Naive thymus-derived CD8-positive, alpha-beta T cell (primary cell): ENCODE results near the gene PAN3. TPM values are rescaled to one million over a fixed set of nuclear protein-coding genes. Genes with fewer than 3 reads are reported as not detected.

Experiments
- ATAC-seq, 2 donors: fragments of 150-1000 bp; cut with Tn5 transposase in 1 of 2; sonication (Bioruptor Pico), chemical (Tn5 transposase) in 1 of 2; 1 replicate in 1 of 2; 2 replicates in 1 of 2; pipeline ENCODE4 v1.10.0; 2021; ENCODE audit warnings: mild to moderate bottlenecking in 2 of 2, moderate library complexity in 2 of 2
- POLR2A ChIA-PET: fragments of 350-600 bp; sonication (Branson Sonifier 250); formaldehyde crosslinking; loops from one replicate; lab custom pipeline; 2021; ENCODE audit warnings: antibody characterized with exemption; lab: Charles Lee
- DNase-seq, 10 donors: peaks; one replicate each; pipeline versions ENCODE4 v3.0.0 to v3.0.0-alpha.2; 2020 to 2022
- H3K27ac Mint-ChIP-seq, 10 donors: one replicate each; pipeline ENCODE4 v1.8.0; 2020 to 2022; ENCODE audit warnings: mild to moderate bottlenecking in 10 of 10, mixed read lengths in 10 of 10, moderate library complexity in 4 of 10, inconsistent platforms in 1 of 10
- H3K27me3 Mint-ChIP-seq, 5 donors: one replicate each; pipeline ENCODE4 v1.8.0; 2021 to 2022; ENCODE audit warnings: mixed read lengths in 5 of 5
- H3K36me3 Mint-ChIP-seq, 3 donors: one replicate each; pipeline ENCODE4 v1.8.0; 2020 to 2022; ENCODE audit warnings: mixed read lengths in 3 of 3, mild to moderate bottlenecking in 2 of 3, inconsistent platforms in 1 of 3
- H3K4me1 Mint-ChIP-seq, 4 donors: one replicate each; pipeline ENCODE4 v1.8.0; 2021 to 2022; ENCODE audit warnings: mixed read lengths in 4 of 4
- H3K4me3 Mint-ChIP-seq, 10 donors: one replicate each; pipeline ENCODE4 v1.8.0; 2020 to 2022; ENCODE audit warnings: mild to moderate bottlenecking in 10 of 10, mixed read lengths in 10 of 10, moderate library complexity in 6 of 10, inconsistent platforms in 1 of 10
- H3K9me3 Mint-ChIP-seq, 9 donors: one replicate each; pipeline ENCODE4 v1.8.0; 2020 to 2022; ENCODE audit warnings: mixed read lengths in 9 of 9, mild to moderate bottlenecking in 3 of 9, inconsistent platforms in 1 of 9, moderate library complexity in 1 of 9
- polyA plus RNA-seq, 3 donors: library from polyadenylated mRNA; unstranded; fragments of 300-500 nt; fragmentation: Illumina TruSeq; gene quantifications; one replicate each; pipeline ENCODE4 v1.2.3, GENCODE V29; 2021
- total RNA-seq, 8 experiments: library from RNA in 2 of 8; stranded (reverse) in 2 of 8; gene quantifications; one replicate each; pipeline ENCODE4 v1.2.3 and lab custom pipeline; 2021 to 2026

Gene PAN3
- total and polyA plus RNA-seq, 5 experiments from 2014 or later, result 2.8 to 76.1 (median 4.8) TPM

GRCh38 chr13:28116736-28117135, 21.6 kb upstream of the PAN3 start:
- peaks cover 0 to 7% (median 3%) of the 10 kb centered on the region in 5 donors for H3K27me3 Mint-ChIP-seq
- peaks cover 0 to 4% (median 0%) of the 10 kb centered on the region in 3 donors for H3K36me3 Mint-ChIP-seq
- no peaks in the 10 kb centered on the region for H3K9me3 Mint-ChIP-seq
- H3K27ac Mint-ChIP-seq, result no peak overlapping the region
- POLR2A ChIA-PET, result no interaction called here
- H3K4me3 Mint-ChIP-seq, result no peak overlapping the region
- ATAC-seq (no peak), DNase-seq (no peak)
- H3K4me1 Mint-ChIP-seq, result peaks cover 0 to 3% (median 0%) of the 10 kb centered on the region in 4 donors

DNA sequence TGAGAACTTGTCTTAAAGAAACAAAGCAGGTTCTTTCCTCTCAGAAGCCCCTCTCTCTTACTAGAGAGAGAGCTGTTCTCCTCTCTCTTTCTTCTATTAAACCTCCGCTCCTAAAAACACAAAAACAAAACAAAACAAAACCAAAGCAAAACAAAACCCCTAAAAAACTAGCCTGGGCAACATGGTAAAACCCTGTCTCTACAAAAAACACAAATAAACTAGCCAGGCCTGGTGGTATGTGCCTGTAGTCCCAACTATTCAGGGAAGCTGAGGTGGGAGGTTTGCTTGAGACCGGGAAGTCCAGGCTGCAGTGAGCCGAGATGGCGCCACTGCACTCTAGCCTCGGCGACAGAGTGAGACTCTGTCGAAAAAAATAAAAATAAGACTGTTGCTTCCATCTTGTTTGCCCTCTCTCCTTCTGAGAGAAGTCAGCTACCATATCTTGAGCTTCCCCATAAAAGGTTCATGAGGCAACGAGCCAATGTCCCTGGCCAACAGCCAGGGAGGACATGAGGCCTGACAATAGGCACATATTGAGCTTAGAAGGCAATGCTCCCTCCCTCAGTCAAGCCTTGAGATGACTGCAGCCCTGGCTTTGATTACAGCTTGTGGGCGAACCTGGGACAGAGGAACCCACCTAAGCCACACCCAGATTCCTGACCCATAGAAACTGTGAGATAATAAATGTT, 20.5 kb upstream of the PAN3 start:
- H3K9me3 Mint-ChIP-seq, result no peaks in the 10 kb centered on the region
- H3K36me3 Mint-ChIP-seq, result peaks cover 0 to 4% (median 0%) of the 10 kb centered on the region in 3 donors
- ATAC-seq (no peak), DNase-seq (no peak)
- H3K27ac Mint-ChIP-seq, result peak overlapping the region in 1 of 10 donors; percentile 42
- peaks cover 0 to 3% (median 3%) of the 10 kb centered on the region in 4 donors for H3K4me1 Mint-ChIP-seq
- H3K4me3 Mint-ChIP-seq, result no peak overlapping the region
- peaks cover 0 to 7% (median 3%) of the 10 kb centered on the region in 5 donors for H3K27me3 Mint-ChIP-seq
- POLR2A ChIA-PET, result no interaction called here

DNA sequence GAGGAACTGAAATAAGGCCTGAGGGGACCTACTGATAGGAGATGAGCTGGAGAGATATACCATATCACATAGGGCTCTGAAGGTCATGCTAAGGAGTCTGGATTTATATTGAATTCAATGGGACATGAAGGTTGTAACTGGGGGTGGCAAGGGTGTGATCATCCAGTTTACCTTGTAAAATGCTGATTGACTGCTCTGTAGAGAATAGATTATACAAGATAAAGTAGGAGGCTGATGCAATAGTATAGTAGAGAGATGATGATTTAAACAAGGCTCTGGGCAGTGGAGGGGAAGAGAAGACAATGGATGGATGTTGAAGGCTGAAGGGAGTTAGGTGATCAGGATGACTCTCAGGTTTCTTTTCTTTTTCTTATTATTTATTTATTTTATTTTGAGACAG, 18.0 kb upstream of the PAN3 start:
- POLR2A ChIA-PET, result no interaction called here
- no peak overlapping the region for H3K27ac Mint-ChIP-seq
- no peak overlapping the region for H3K4me3 Mint-ChIP-seq
- peaks cover 0 to 4% (median 0%) of the 10 kb centered on the region in 3 donors for H3K36me3 Mint-ChIP-seq
- no peaks in the 10 kb centered on the region for H3K9me3 Mint-ChIP-seq
- ATAC-seq (no peak), DNase-seq (no peak)
- H3K27me3 Mint-ChIP-seq, result peaks cover 0 to 7% (median 3%) of the 10 kb centered on the region in 5 donors
- peaks cover 0 to 3% (median 3%) of the 10 kb centered on the region in 4 donors for H3K4me1 Mint-ChIP-seq

GRCh38 chr13:28121224-28121623, 17.1 kb upstream of the PAN3 start:
- Mint-ChIP-seq H3K4me1 (peaks cover 0 to 3% (median 3%) of the 10 kb centered on the region in 4 donors), H3K27me3 (peaks cover 0 to 7% (median 3%) of the 10 kb centered on the region in 5 donors), H3K9me3 (no peaks in the 10 kb centered on the region), H3K27ac (no peak overlapping the region), H3K36me3 (peaks cover 0 to 4% (median 0%) of the 10 kb centered on the region in 3 donors), H3K4me3 (peak overlapping the region in 1 of 10 donors; percentile 30)
- DNase-seq, result no peak
- POLR2A ChIA-PET, result no interaction called here
- no peak for ATAC-seq

- Mint-ChIP-seq H3K36me3 (no peaks in the 10 kb centered on the region), H3K27ac (peak overlapping the region in 1 of 10 donors; percentile 36), H3K4me1 (peaks cover 0 to 3% (median 0%) of the 10 kb centered on the region in 4 donors), H3K4me3 (no peak overlapping the region), H3K27me3 (no peaks in the 10 kb centered on the region), H3K9me3 (no peaks in the 10 kb centered on the region)
- no peak for DNase-seq
- ATAC-seq, result no peak
- POLR2A ChIA-PET, result interaction anchor here (1.3 kb wide), 1 partner anchor 11 kb away, joined by 3 read pairs; no protein-coding TSS in a partner anchor
These were observed 10.3 kb upstream of the PAN3 start for GRCh38 chr13:28128030-28128429.

DNA sequence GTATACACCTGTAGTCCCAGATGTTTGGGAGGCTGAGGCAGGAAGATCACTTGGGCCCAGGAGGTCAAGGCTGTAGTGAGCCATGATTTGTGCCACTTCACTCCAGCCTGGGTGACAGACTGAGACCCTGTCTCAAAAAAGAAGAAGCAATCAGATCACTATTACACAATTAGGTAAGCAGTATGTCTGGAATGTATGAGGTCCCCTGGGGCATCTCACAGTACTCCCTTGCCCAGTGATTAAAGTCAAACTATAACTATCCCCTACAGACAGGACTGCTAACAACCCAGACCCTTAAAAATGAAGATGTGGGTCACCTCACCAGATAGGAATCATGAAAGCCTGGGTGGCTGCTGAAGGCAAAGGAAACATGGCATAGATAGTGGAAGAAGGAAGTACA, 9.4 kb upstream of the PAN3 start:
- Mint-ChIP-seq H3K9me3 (no peaks in the 10 kb centered on the region), H3K4me3 (no peak overlapping the region), H3K36me3 (no peaks in the 10 kb centered on the region), H3K27me3 (no peaks in the 10 kb centered on the region), H3K4me1 (peaks cover 0 to 3% (median 0%) of the 10 kb centered on the region in 4 donors), H3K27ac (peak overlapping the region in 1 of 10 donors; percentile 22)
- no peak for ATAC-seq
- no peak for DNase-seq
- POLR2A ChIA-PET, result interaction anchor here (1.3 kb wide), 1 partner anchor 10 kb away, joined by 3 read pairs; no protein-coding TSS in a partner anchor

DNA sequence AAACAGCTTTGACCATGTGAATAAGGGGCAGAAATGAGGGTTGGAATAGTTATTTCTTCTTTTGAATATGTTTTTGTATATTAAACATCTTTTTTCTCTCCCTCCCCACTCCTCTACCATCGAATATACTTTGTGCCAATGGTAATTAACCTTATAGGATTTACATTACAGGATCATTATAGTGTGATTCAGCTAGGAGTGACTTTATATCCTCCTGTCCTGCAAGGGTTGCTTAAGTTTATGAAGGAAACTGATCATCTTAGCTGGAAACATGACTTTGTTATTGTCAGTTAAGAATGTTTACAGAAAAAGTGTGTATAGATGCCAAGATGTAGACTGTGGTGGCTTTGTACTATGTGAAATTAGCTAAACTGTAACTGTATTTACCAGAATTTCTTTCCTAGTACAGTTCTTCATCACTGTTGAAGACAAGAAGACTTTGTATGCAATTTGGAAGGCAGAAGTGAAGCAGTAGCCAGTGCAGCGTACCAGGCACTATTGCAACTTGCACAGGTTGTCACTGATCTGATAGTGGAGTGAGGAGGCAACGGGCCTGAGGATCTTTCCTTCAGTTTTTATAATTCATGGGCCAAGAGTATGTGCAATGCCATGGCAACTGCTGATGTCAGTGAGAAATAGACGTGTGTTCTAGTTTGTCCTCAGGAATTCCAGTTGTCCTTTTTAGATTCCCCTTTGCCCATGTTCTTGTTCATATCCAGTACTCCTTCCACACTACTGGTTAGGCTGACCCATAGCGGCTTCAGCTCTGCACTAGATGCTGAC, 8.2 kb upstream of the PAN3 start:
- Mint-ChIP-seq H3K4me3 (no peak overlapping the region), H3K9me3 (no peaks in the 10 kb centered on the region), H3K36me3 (no peaks in the 10 kb centered on the region), H3K4me1 (peaks cover 0 to 3% (median 0%) of the 10 kb centered on the region in 4 donors), H3K27me3 (no peaks in the 10 kb centered on the region), H3K27ac (no peak overlapping the region)
- POLR2A ChIA-PET, result interaction anchor here (0.6 kb wide), 2 partner anchors 11 to 50 kb away, joined by 3 read pairs; no protein-coding TSS in a partner anchor
- DNase-seq, result no peak
- no peak for ATAC-seq

- no peak for ATAC-seq
- Mint-ChIP-seq H3K9me3 (no peaks in the 10 kb centered on the region), H3K27me3 (no peaks in the 10 kb centered on the region), H3K4me3 (no peak overlapping the region), H3K27ac (no peak overlapping the region), H3K4me1 (peaks cover 3 to 12% (median 7%) of the 10 kb centered on the region in 4 donors), H3K36me3 (no peaks in the 10 kb centered on the region)
- DNase-seq, result no peak
- POLR2A ChIA-PET, result interaction anchor here (0.6 kb wide), 2 partner anchors 8 to 9 kb away, joined by 4 read pairs; no protein-coding TSS in a partner anchor
These were observed 6.7 kb upstream of the PAN3 start for GRCh38 chr13:28131646-28132045.

GRCh38 chr13:28136916-28137315, 1.4 kb upstream of the PAN3 start:
- no peaks in the 10 kb centered on the region for H3K9me3 Mint-ChIP-seq
- POLR2A ChIA-PET, result interaction anchor here (1.5 kb wide), 1 partner anchor 11 kb away, joined by 6 read pairs; no protein-coding TSS in a partner anchor

GRCh38 chr13:28137596-28137995, 749 bp upstream of the PAN3 start:
- peaks cover 32 to 48% (median 44%) of the 10 kb centered on the region in 4 donors for H3K4me1 Mint-ChIP-seq
- POLR2A ChIA-PET, result interaction anchor here (0.6 to 2.7 kb wide), 9 partner anchors 10 to 1953 kb away, joined by 3 to 15 read pairs (median 4); partner anchors contain the start of gene MTIF3
- no peak for DNase-seq

More at GRCh38 chr13:28136916-28137315, 1.4 kb upstream of the PAN3 start:
- peaks cover 0 to 1% (median 0%) of the 10 kb centered on the region in 5 donors for H3K27me3 Mint-ChIP-seq
- H3K27ac Mint-ChIP-seq, result peak overlapping the region; percentile 94 to 99 (median 98)
- ATAC-seq (no peak), DNase-seq (peak in 3 of 10 donors; percentile 13 to 18 (median 18))
- H3K4me3 Mint-ChIP-seq, result peak overlapping the region; percentile 87 to 97 (median 95)
- H3K36me3 Mint-ChIP-seq, result no peaks in the 10 kb centered on the region
- H3K4me1 Mint-ChIP-seq, result peaks cover 29 to 42% (median 37%) of the 10 kb centered on the region in 4 donors

DNA sequence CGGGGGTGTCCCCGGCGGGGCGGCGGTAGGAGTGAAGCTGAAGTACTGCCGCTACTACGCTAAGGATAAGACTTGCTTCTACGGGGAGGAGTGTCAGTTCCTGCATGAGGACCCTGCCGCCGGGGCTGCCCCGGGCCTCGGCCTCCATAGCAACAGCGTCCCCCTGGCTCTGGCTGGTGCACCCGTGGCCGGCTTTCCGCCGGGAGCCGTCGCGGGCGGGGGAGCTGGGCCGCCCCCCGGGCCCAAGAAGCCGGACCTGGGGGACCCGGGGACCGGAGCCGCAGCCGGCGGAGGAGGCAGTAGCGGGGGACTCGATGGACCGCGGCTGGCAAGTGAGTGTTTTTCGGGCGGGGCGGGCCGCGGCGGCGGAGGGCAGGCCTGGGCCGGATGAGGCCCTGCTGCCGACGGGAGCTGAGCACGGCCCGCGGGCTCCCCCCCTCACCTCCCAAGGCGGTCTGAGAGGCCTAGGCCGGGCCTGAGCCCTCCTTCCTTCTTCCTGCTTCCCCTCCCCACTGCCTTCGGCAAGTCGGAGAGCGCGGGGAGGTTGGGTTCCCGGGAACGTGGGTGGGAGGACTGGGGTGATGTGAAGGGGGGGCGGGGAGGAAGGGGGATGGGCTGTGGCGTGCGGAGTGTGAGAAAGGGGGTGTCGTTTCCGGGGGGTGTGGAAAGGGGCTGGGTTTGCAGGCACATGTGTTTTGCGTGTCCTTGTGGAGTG, 568 bp downstream of the PAN3 start:
- POLR2A ChIA-PET, result interaction anchor here (0.8 to 2.7 kb wide), 9 partner anchors 10 to 713 kb away, joined by 3 to 15 read pairs (median 4); partner anchors contain the start of genes LNX2, MTIF3 and POMP
- H3K27me3 Mint-ChIP-seq, result peaks cover 0 to 1% (median 0%) of the 10 kb centered on the region in 5 donors
- no peaks in the 10 kb centered on the region for H3K36me3 Mint-ChIP-seq
- H3K4me3 Mint-ChIP-seq, result peak overlapping the region; percentile 87 to 97 (median 95)
- DNase-seq, result peak; percentile 75 to 96 (median 86)
- H3K4me1 Mint-ChIP-seq, result peaks cover 37 to 61% (median 52%) of the 10 kb centered on the region in 4 donors
- H3K9me3 Mint-ChIP-seq, result no peaks in the 10 kb centered on the region
- ATAC-seq, result peak; percentile 62 to 74
- H3K27ac Mint-ChIP-seq, result peak overlapping the region; percentile 83 to 99 (median 96)

More at GRCh38 chr13:28137596-28137995, 749 bp upstream of the PAN3 start:
- Mint-ChIP-seq H3K27ac (peak overlapping the region; percentile 94 to 99 (median 98)), H3K4me3 (peak overlapping the region; percentile 87 to 97 (median 95)), H3K9me3 (no peaks in the 10 kb centered on the region), H3K27me3 (peaks cover 0 to 1% (median 0%) of the 10 kb centered on the region in 5 donors), H3K36me3 (no peaks in the 10 kb centered on the region)
- ATAC-seq, result no peak
